GM12872 (cell line): Measurements from ENCODE around the gene PCDHGA5.

Experiments used
- CTCF ChIP-seq: IDR thresholded peaks from 3 replicates; pipeline ENCODE4 v1.5.1; 2011; ENCODE audit warnings: low read depth, mild to moderate bottlenecking, low read length, moderate library complexity; ENCODE audit not compliant: insufficient read depth

Gene PCDHGA5

GRCh38 chr5:141402553-141403243 lies 38.7 kb downstream of the PCDHGA5 start, which contains the start of gene PCDHGA9:
Gene PCDHGA9, plus strand, starts transcription at chr5:141402778. Its CDS starts 175 bp downstream, at chr5:141402953.
- TF ChIP-seq CTCF, result peak; percentile 52

- TF ChIP-seq CTCF, result no peak
These were observed 39.4 kb downstream of the PCDHGA5 start for GRCh38 chr5:141403387-141403786.

GRCh38 chr5:141407790-141408505 lies 44.0 kb downstream of the PCDHGA5 start, which contains the start of gene PCDHGB6:
Gene PCDHGB6, plus strand, starts transcription at chr5:141408021. Its CDS starts 182 bp downstream, at chr5:141408203.
- peak; percentile 82 for TF ChIP-seq CTCF

GRCh38 chr5:141409598-141410306 lies 45.8 kb downstream of the PCDHGA5 start:
- no peak for TF ChIP-seq CTCF

- TF ChIP-seq CTCF, result no peak
These were observed 47.6 kb downstream of the PCDHGA5 start for GRCh38 chr5:141411575-141411974.

- peak; percentile 81 for TF ChIP-seq CTCF
These were observed 49.0 kb downstream of the PCDHGA5 start, which contains the start of gene PCDHGA10 for GRCh38 chr5:141412854-141413539. Gene PCDHGA10, plus strand, starts transcription at chr5:141412987. Its CDS starts 189 bp downstream, at chr5:141413176.
